Activated CD4-positive, alpha-beta T cell treated with anti-CD3 and anti-CD28 coated beads, Interleukin-10, Interleukin-2, amounts not matched to agents 100 ng/mL and 50 ng/mL, durations not matched to agents 16 hours and 8 hours (primary cell): ENCODE measurements around the gene HS6ST2.
A peak's percentile ranks its signal among the peaks of the same experiment; 100 is the strongest.
"Not testable (repeated sequence)": the region's sequence is repeated elsewhere in the genome, so short reads cannot be mapped to it uniquely, and the experiment has no call there.

Experiments used
- DNase-seq: peaks from one replicate; pipeline ENCODE4 v3.0.0-alpha.2; 2020

The HS6ST2 gene

DNA sequence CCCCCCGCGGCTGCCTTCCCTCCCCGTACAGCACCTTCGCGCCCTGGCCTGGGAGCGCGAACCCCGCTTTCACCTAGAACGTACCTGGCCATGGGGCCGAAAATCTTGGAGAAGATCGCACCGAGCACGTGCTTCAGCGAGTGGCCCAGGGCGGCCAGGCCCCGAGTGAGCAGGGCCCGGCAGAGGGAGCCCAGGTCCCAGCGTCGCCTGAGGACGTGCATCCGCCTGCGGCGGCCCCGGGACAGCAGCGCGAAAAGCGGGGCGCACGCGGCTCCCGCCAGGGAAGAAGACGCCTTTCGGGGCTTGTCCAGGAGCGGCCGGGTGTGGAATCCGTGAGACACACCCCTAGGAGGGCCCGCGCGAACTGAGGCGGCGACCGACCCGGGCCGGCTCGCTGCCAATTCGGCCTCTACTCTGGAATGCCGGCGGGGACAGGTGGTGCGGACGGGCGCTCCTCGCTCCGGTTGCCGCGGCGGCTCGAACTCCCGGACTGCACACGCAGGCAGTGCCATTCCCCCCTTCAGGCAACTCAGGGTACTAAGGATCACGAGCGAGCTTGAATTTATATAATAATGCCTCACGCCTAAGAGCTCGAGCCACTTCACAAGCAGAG lies at the start of gene HS6ST2:
Gene HS6ST2 (minus strand): TSS at position 539 of the 613 bp plus-strand sequence.
- peak; percentile 14 for DNase-seq

- no peak for DNase-seq
These were observed 49.0 kb upstream of the HS6ST2 start for GRCh38 chrX:133007458-133007857.

DNA sequence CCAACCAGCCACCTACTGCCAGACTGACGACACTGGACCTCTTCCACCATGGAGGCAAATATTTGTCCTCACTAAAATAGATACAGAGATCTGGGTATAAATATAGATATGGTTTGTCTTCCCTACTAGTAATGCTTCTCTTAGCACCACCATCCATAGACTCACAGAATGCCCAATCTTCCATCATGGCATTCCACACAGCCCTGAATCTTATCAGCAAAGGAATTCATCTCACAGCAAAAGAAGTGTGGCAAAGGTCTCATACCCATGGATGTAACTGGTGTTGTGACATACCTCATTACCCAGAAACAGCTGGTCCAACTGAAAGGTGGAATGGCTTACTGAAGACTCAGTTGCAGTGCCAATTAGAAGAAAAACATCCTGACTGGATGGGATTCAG lies 47.2 kb upstream of the HS6ST2 start:
- no peak for DNase-seq

DNA sequence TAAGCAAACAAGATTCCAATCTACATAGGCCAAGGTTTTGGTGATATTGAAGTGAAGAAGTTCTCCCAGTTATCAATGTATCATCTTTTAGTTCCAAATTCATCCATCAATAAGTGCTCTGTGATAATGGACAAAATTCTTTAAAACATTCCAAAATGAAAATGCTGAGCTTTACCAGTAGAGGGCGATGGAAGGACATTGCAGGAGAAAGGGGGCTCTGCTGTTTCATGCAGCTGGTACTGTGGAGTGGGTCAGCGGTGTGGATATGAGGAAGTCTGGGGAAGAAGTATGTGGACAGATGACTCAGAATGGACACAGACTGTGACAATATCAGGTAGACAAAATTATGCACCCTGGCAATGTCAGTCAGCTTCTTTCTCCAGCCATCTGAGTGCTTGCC lies 46.6 kb upstream of the HS6ST2 start:
- peak; percentile 8 for DNase-seq

DNA sequence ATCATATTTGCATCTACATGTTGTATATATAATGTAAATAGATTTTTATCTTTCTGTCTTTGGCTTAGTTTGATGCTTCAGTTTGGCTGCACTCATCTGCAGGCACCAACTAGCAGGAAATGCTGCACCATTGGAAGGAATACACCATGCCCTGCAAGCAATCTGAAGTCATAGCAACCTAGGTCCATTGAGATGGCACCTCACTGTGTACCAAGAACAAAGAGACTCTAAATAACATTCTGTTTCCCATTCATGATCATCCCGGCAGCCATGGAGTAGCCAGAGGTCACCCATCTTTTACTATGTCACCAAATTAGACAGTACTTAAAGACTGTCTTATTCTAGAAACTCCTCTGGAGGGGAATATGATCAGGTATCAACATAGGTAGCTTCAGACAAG lies 40.8 kb upstream of the HS6ST2 start:
- DNase-seq = no peak

- no peak for DNase-seq
These were observed 32.4 kb upstream of the HS6ST2 start for GRCh38 chrX:132990835-132991234.

DNA sequence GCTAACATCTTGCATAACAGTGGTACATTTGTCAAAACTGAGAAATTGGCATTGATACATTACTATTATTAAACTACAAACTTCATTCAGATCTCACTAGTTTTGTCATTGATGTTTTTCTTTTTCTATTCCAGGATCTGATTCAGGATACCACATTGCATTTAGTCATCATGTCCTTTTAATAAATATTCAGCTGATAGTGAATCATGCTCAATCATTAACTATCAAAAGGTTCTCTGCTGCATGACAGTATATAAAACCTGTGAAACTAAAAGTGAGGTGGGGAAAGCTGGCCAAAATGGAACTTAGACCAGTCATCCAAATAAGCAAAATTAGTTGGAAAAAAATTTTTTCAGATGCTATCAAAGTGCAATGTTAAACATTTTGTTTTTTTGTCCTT lies 28.1 kb upstream of the HS6ST2 start:
- DNase-seq = no peak

DNA sequence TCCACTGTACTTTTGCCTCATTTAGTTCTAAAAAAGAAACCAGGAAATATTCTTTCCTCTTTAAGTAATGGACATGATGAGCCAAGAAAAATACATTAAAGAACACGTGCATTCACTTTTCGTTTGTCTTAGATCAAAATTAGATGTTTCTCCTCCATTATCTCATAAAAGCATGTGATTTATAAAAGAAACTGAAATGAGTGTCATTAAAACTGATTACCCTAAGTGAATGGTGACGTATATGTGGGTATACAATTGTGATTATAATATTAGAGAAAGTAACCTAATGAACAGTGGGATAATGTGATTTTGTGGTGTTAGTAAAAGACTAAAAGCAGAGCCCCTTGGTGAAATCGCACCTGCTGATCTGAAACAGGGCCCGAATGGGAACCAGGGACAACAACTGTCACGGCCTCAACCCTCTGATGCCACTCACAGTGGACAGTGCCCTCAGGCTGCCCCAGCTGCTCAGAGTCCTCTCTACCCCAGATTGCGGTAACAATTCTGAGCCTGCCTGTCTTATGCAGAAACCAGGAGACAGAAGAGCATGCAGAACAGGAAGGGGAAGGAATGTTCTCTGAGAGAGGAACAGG lies 25.7 kb upstream of the HS6ST2 start:
- DNase-seq = no peak

- no peak for DNase-seq
These were observed 25.1 kb upstream of the HS6ST2 start for GRCh38 chrX:132983496-132983895.

GRCh38 chrX:132980035-132980434 lies 21.6 kb upstream of the HS6ST2 start:
- DNase-seq = not testable (repeated sequence)

GRCh38 chrX:132968296-132968949 lies 10.0 kb upstream of the HS6ST2 start:
- no peak for DNase-seq

DNA sequence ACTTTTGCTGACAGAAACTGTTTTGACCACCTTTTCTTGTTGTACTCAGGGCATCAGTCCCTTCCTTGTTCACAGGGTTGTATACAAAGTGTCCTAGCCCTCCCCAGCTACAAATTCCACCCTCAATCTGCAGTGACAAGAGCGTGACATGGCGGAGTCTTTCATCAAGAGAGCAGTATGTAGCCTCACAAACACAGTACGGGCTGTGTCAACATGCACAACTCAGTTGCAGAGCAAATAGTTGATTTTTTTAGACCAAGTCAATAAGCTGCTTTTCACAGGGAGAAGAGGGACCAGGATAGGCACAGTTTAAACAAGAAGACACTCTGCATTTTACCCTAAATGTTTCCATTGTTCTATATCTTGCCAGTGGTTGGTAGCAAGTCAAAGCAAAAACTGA lies 8.6 kb upstream of the HS6ST2 start:
- DNase-seq = no peak

GRCh38 chrX:132965461-132965860 lies 7.0 kb upstream of the HS6ST2 start:
- DNase-seq = no peak

DNA sequence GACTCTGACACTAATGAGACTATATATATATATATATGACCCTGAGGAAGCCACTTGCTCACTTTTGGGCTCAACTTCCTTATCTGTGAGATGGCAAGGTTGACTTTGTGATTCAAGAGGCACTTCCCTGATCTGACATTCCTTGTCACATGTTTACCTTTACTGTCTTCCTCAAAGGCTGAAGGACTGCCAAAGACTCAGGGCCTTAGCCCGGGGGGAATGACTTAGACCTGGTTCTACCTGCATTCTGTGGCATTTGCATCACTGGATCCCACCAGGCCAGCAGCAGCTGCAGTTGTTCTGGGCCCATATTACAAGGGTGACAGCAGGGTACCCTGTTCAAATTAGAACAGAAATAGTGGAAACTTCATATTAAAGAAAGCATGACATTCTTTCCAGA lies 3.1 kb upstream of the HS6ST2 start:
- DNase-seq = no peak

DNA sequence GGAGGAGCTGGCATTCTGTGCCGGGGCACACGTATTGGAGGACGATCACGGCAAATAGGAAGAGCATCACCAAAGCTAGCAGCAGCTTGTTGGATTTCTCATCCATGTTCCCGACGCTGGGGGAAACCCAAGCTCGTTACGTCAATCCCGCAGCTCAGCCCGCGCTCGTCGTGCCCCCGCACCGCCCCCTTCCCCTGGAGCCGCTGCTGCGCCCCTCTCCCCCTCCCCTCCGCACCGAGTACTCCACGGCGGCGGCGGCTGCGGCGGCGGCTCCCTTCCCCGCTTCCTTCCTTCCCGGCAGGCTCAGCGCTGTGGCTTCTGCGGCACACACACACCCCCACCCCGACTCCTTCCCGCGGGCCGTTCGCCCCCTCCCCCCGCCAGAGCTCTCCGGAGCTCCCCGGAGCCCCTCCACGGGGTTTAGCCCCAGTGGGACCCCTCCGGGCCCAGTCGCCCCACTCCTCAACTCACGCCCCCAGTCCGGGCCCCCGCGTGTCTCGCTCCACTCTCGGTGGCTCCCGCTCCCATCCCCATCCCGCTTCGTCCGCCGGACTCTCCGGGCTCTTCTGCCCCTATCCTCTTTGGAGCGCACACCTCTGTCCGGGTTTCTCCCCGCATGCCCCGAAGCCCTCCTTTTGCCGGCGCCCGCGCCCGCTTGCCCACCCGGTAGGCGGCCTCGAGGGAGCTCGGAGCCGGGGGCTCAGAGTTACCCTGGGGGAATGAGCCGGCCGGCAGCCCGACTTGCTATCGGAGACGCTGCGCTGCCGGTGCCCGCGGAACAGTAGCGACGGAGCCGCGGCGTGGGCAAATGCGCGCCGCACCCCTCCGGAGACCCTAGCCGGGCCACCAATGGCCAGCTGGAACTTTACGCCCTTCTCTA lies 978 bp downstream of the HS6ST2 start:
- no peak for DNase-seq

- DNase-seq = no peak
These were observed 1.8 kb downstream of the HS6ST2 start for GRCh38 chrX:132956421-132957210.

- no peak for DNase-seq
These were observed 2.7 kb downstream of the HS6ST2 start for GRCh38 chrX:132955690-132956089.

DNA sequence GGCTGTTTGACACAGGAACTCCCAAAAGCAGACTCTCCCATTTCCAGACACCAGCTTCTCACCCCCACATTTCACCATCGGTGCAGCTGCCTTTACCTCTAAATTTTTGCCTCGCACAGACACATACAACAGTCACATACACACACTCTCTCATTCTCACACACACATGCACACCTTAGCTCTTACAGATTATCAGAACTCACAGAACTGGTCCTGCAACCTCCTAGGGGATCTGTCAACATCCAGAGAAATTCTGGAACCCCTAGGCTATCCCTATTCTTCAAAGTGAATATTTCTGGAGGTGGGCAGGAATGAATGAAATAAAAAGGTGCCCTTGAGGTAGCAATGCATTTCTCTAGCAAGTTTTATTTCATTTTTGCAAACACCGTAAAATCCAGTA lies 4.1 kb downstream of the HS6ST2 start:
- DNase-seq = no peak

- DNase-seq = no peak
These were observed 5.1 kb downstream of the HS6ST2 start for GRCh38 chrX:132953354-132953753.

GRCh38 chrX:132948648-132949260 lies 9.7 kb downstream of the HS6ST2 start:
- peak; percentile 16 for DNase-seq

DNA sequence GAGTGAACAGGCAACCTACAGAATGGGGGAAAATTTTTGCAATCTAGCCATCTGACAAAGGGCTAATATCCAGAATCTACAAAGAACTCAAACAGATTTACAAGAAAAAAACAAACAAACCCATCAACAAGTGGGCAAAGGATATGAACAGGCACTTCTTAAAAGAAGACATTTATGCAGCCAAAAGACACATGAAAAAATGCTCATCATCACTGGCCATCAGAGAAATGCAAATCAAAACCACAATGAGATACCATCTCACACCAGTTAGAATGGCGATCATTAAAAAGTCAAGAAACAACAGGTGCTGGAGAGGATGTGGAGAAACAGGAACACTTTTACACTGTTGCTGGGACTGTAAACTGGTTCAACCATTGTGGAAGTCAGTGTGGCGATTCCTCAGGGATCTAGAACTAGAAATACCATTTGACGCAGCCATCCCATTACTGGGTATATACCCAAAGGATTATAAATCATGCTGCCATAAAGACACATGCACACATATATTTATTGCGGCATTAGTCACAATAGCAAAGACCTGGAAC lies 13.3 kb downstream of the HS6ST2 start:
- DNase-seq = not testable (repeated sequence)
